ENCODE data around the gene CBX7. TPM values are rescaled to one million over a fixed set of nuclear protein-coding genes. Genes with fewer than 3 reads are reported as not detected.
A peak's percentile ranks its signal among the peaks of the same experiment; 100 is the strongest.

Gene CBX7
- polyA plus RNA-seq, 3 donors, result 3.1 to 18.0 (median 4.0) TPM

GRCh38 chr22:39098576-39098975 is 53.9 kb downstream of the CBX7 start:
- no peak overlapping the region for H3K27ac ChIP-seq (ENCODE audit: low read depth in 1 of 2, low read length in 2 of 2)
- Mint-ChIP-seq H3K27me3 (ENCODE audit: low read depth in 3 of 3) (peaks cover 0 to 3% (median 3%) of the 10 kb centered on the region in 3 donors), H3K36me3 (no peaks in the 10 kb centered on the region), H3K4me1 (peaks cover 13% of the 10 kb centered on the region), H3K4me3 (no peak overlapping the region), H3K9me3 (no peaks in the 10 kb centered on the region), H3K27ac (peak overlapping the region in 1 of 7 donors; percentile 69)
- no peaks in the 10 kb centered on the region for H3K36me3 ChIP-seq (replicated peaks in 1 of 2; ENCODE audit: control insufficient read depth in 1 of 2, insufficient read depth in 2 of 2, low read length in 2 of 2)
- no peak for DNase-seq
- H3K79me2 ChIP-seq (ENCODE audit: insufficient read depth, low read length), result no peaks in the 10 kb centered on the region
- H3K4me1 ChIP-seq (ENCODE audit: control insufficient read depth in 1 of 2, insufficient read depth in 2 of 2, low read length in 2 of 2), result peaks cover 9 to 11% of the 10 kb centered on the region in 2 donors
- H3K4me3 ChIP-seq (replicated peaks in 1 of 3; ENCODE audit: low read depth in 2 of 3, low read length in 3 of 3), result no peak overlapping the region
- H3K9me3 ChIP-seq (replicated peaks in 1 of 2; ENCODE audit: control insufficient read depth in 1 of 2, insufficient read depth in 1 of 2, low read length in 2 of 2), result no peaks in the 10 kb centered on the region
- H3K9ac ChIP-seq (ENCODE audit: insufficient read depth, low read length, poor library complexity, severe bottlenecking), result no peak overlapping the region
- H2AFZ ChIP-seq (ENCODE audit: insufficient read depth, low read depth, low read length, poor library complexity, severe bottlenecking), result no peak overlapping the region
- no peak for TF ChIP-seq CTCF (IDR thresholded peaks at IDR 0.05)
- H3K27me3 ChIP-seq (ENCODE audit: control insufficient read depth in 2 of 2, insufficient read depth in 2 of 2, low read length in 2 of 2), result no peaks in the 10 kb centered on the region
- H3K4me2 ChIP-seq (replicated peaks; ENCODE audit: extremely low read depth, low read length, poor library complexity, severe bottlenecking), result no peak overlapping the region
- no peaks in the 10 kb centered on the region for H4K20me1 ChIP-seq (ENCODE audit: insufficient read depth, low read length)
- WGBS (ENCODE audit: insufficient coverage), result 88% methylated on average over 7 of the region's 8 CpGs
- intact Hi-C loops (cut with micrococcal nuclease), result no loop called here

GRCh38 chr22:39098026-39098425 is 54.5 kb downstream of the CBX7 start:
- Histone ChIP-seq H3K4me2 (replicated peaks; ENCODE audit: extremely low read depth, low read length, poor library complexity, severe bottlenecking) (no peak overlapping the region), H3K4me1 (ENCODE audit: control insufficient read depth in 1 of 2, insufficient read depth in 2 of 2, low read length in 2 of 2) (peaks cover 9 to 11% of the 10 kb centered on the region in 2 donors), H3K79me2 (ENCODE audit: insufficient read depth, low read length) (no peaks in the 10 kb centered on the region), H3K27me3 (ENCODE audit: control insufficient read depth in 2 of 2, insufficient read depth in 2 of 2, low read length in 2 of 2) (no peaks in the 10 kb centered on the region), H2AFZ (ENCODE audit: insufficient read depth, low read depth, low read length, poor library complexity, severe bottlenecking) (no peak overlapping the region), H3K27ac (ENCODE audit: low read depth in 1 of 2, low read length in 2 of 2) (no peak overlapping the region), H3K4me3 (replicated peaks in 1 of 3; ENCODE audit: low read depth in 2 of 3, low read length in 3 of 3) (no peak overlapping the region), H3K9me3 (replicated peaks in 1 of 2; ENCODE audit: control insufficient read depth in 1 of 2, insufficient read depth in 1 of 2, low read length in 2 of 2) (no peaks in the 10 kb centered on the region), H3K9ac (ENCODE audit: insufficient read depth, low read length, poor library complexity, severe bottlenecking) (no peak overlapping the region), H3K36me3 (replicated peaks in 1 of 2; ENCODE audit: control insufficient read depth in 1 of 2, insufficient read depth in 2 of 2, low read length in 2 of 2) (no peaks in the 10 kb centered on the region), H4K20me1 (ENCODE audit: insufficient read depth, low read length) (no peaks in the 10 kb centered on the region)
- H3K4me1 Mint-ChIP-seq, result peaks cover 14% of the 10 kb centered on the region
- no peak for DNase-seq
- WGBS (ENCODE audit: insufficient coverage), result 100% methylated on average over 1 of the region's 6 CpGs
- no peak for TF ChIP-seq CTCF (IDR thresholded peaks at IDR 0.05)
- no peaks in the 10 kb centered on the region for H3K9me3 Mint-ChIP-seq
- intact Hi-C loops (cut with micrococcal nuclease), result no loop called here
- H3K4me3 Mint-ChIP-seq, result no peak overlapping the region
- H3K27me3 Mint-ChIP-seq (ENCODE audit: low read depth in 3 of 3), result peaks cover 0 to 3% (median 3%) of the 10 kb centered on the region in 3 donors
- no peak overlapping the region for H3K27ac Mint-ChIP-seq
- no peaks in the 10 kb centered on the region for H3K36me3 Mint-ChIP-seq

Data from CD14-positive monocyte (primary cell).